ENCODE data around the gene NINJ1. TPM values are rescaled to one million over a fixed set of nuclear protein-coding genes. Genes with fewer than 3 reads are reported as not detected.

The NINJ1 gene
- total RNA-seq, 4 donors from 2014 or later: 64.6 to 113 (median 94.8) TPM

DNA sequence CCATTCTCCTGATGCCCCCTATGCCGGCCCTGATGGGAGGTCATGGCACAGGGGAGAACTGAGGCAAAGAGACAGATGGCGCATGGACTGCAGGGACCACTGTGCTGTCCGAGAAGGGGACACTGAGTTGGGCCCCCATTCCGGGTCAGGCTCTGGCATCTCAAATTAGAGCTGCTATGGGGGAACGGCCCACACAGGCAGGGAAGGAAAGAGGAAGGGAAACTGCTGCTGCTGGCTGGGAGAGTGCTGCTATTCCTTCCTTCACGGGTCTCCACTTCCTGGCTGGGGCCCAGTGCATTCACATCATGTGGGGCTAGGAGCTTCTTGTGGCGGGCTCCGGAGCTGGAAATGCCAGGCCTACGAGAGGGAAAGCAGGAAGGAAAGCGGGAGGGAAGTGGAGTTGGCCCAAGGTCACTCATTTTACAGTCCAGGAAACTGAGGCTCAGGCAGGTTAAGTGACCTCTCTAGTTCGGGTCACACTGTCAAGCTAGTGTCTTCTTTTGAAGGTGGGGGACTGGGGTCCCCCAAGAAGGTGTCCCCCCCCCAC lies 39.3 kb downstream of the NINJ1 start:
- peak; percentile 67 to 94 for DNase-seq (ENCODE audit: low spot score in 2 of 2)
- H3K4me3 ChIP-seq (ENCODE audit: low read depth, poor library complexity, severe bottlenecking): no peak overlapping the region
- intact Hi-C loops (cut with DNase I; ENCODE audit: low total_unique reads): no loop called here
- 56 to 57% methylated on average over 11 of the region's 11 CpGs for WGBS, 2 donors
- TF ChIP-seq, protein P1, sequence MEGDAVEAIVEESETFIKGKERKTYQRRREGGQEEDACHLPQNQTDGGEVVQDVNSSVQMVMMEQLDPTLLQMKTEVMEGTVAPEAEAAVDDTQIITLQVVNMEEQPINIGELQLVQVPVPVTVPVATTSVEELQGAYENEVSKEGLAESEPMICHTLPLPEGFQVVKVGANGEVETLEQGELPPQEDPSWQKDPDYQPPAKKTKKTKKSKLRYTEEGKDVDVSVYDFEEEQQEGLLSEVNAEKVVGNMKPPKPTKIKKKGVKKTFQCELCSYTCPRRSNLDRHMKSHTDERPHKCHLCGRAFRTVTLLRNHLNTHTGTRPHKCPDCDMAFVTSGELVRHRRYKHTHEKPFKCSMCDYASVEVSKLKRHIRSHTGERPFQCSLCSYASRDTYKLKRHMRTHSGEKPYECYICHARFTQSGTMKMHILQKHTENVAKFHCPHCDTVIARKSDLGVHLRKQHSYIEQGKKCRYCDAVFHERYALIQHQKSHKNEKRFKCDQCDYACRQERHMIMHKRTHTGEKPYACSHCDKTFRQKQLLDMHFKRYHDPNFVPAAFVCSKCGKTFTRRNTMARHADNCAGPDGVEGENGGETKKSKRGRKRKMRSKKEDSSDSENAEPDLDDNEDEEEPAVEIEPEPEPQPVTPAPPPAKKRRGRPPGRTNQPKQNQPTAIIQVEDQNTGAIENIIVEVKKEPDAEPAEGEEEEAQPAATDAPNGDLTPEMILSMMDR (IDR thresholded peaks at IDR 0.05): no peak
- no peak for TF ChIP-seq POLR2A (IDR thresholded peaks at IDR 0.05)

DNA sequence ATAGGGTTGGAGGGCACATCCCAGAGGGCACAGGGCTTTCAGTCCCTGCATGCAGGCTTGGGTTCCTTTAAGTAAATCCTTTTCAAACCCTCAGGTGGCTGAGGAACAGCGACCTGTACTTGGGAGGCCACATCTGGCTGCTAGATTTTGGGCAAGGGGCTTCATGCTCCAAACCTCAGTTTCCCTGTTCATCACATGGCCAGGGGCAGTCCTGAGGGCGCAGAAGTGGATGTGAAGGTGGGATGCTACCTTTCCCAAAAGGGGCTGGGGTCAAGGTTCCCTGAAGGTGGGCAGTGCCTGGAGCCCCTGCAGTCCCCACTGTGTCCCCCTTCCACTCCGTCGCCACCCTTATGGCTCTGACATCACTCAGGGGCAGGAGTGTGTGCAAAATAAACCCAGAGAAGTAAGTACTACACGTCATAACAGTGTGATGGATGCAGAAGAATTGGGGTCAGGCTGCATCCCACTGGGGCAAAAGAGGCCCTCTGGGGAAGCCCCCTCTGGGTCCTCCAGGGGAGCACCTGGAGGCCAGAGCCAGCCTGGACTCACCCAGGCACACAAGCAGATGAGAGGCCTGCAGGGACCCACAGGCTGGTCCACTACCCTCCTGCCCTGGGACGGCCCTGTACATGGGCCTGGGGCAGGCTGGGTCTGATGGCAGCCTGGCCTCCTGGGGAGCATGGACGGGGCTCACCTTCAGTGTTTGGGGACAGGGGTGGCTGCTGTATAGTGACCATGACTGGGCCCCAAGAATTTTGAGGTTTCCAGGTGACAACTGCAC lies 40.0 kb downstream of the NINJ1 start:
- intact Hi-C loops (cut with DNase I; ENCODE audit: low total_unique reads): no loop called here
- DNase-seq (ENCODE audit: low spot score in 2 of 2): peak; percentile 36 to 87
- TF ChIP-seq POLR2A (IDR thresholded peaks at IDR 0.05): no peak
- TF ChIP-seq, protein P1 (IDR thresholded peaks at IDR 0.05): no peak
- H3K4me3 ChIP-seq (ENCODE audit: low read depth, poor library complexity, severe bottlenecking): no peak overlapping the region
- WGBS, 2 donors: 75 to 76% methylated on average over 7 of the region's 7 CpGs

DNA sequence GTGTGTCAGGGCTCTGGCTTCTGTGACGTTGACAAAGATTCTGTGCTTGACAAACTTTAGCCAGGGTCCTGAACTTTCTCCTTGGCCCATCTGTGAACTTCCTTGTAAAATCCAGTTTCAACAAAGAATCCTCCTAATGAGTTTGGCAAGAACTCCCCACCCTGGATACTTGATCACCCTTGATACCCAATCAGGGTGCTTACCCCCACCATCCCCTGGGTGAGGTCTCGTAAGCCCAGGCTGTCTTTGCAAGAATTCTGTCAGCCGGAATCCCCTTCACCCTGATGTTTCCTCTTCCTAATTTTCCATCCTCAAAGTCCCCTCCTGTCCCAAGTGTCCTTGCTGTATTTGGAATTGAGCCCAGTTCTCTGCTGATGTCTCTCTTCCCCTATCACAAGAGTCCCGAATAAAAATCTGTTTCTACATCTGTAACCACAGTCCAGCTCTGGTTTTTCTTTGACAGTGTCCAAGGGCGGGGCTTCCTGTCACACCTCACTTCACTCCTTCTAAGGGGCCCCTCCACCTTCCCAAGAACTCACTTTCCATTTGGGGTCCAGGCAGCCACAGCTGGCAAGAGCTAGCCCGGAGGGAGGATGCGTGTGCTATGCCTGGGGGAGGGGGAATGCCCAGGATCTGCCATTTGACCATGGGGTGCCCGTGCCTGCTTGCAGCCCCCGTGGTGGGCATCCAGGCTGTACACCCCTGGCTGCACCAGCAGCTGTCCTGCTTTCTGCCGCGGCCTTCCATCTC lies 40.7 kb downstream of the NINJ1 start:
- no peak overlapping the region for H3K4me3 ChIP-seq (ENCODE audit: low read depth, poor library complexity, severe bottlenecking)
- WGBS, 2 donors: 43 to 62% methylated on average over 11 of the region's 11 CpGs
- intact Hi-C loops (cut with DNase I; ENCODE audit: low total_unique reads): no loop called here
- DNase-seq (ENCODE audit: low spot score in 2 of 2): peak in 1 of 2 donors; percentile 82
- TF ChIP-seq POLR2A (IDR thresholded peaks at IDR 0.05): no peak
- TF ChIP-seq, protein P1 (IDR thresholded peaks at IDR 0.05): no peak

DNA sequence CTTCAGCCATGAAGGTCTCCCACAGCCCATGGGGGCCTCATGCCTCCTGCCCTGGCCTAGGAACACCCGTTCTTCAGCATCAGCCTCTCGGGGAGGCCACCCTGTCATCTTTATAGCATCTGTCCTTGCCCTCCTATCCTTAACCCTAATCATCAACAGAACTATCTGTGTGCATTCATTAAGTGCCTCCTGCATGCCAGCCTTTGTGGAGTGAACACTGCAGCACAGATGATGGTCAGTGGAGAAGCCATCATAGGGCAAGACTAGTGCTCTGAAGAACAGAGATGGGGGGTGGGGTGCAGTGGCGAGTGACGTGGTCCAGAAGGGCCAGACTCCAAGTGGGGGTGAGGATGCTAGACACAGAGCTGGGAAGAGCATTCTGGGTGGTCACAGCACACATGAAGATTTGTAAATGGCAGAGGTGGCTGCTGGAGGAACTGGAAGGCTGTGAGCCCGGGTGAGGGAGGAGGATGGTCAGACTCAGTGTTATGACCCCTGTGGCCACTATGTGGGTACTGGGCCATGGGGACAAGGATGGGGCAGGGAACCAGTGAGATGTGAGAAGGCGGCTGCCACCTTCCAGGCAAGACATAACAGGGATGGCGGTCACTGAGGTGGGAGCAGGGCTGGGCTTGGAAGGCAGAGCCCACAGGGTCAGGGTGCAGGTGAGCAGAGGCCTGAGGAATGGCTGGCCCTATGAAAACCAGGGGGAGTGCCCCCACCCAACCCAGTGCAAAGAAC lies 41.6 kb downstream of the NINJ1 start:
- H3K4me3 ChIP-seq (ENCODE audit: low read depth, poor library complexity, severe bottlenecking): no peak overlapping the region
- WGBS, 2 donors: 74 to 91% methylated on average over 7 of the region's 7 CpGs
- DNase-seq (ENCODE audit: low spot score in 2 of 2): peak in 1 of 2 donors; percentile 76
- TF ChIP-seq, protein P1 (IDR thresholded peaks at IDR 0.05): no peak
- no peak for TF ChIP-seq POLR2A (IDR thresholded peaks at IDR 0.05)
- intact Hi-C loops (cut with DNase I; ENCODE audit: low total_unique reads): no loop called here

DNA sequence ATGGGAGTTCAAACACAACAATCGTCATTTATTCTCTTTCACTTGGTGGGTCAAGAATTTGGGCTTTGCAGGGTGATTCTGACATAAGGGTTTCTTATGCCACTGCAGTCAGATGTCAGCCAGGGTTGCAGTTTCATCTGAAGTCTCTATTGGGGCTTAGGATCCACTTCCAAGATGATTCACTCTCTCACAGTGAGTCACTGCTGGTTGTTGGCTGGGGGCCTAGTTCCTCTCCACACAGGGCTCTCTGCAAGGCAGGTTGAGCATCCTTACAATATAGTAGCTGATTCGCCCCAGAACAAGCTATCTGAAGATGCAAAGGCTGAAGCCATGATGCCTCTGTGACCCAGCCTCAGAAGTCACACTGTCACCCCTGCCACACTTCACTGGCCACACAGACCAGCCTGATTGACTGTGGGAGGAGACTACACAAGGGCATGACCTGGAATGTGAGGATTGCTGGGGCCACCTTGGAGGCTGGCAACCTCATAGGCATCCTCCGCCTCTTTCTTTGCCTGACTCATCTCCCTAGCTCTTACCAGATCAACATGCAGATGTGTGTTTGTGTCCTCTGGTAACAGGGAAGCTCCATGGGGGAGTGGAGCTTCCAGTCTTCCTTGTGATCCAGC lies 42.5 kb downstream of the NINJ1 start:
- peak in 1 of 2 donors; percentile 72 for DNase-seq (ENCODE audit: low spot score in 2 of 2)
- WGBS, 2 donors: 56 to 87% methylated on average over 3 of the region's 3 CpGs
- H3K4me3 ChIP-seq (ENCODE audit: low read depth, poor library complexity, severe bottlenecking): no peak overlapping the region
- intact Hi-C loops (cut with DNase I; ENCODE audit: low total_unique reads): no loop called here
- TF ChIP-seq POLR2A (IDR thresholded peaks at IDR 0.05): no peak
- TF ChIP-seq, protein P1 (IDR thresholded peaks at IDR 0.05): no peak

All from lower leg skin (tissue), 4 donors.